Endothelial cell of umbilical vein (primary cell): ENCODE results near the gene SLC6A6. TPM values are rescaled to one million over a fixed set of nuclear protein-coding genes. Genes with fewer than 3 reads are reported as not detected.

Source experiments
- BruUV-seq: library from RNA; stranded (reverse); fragments of 400-500 nt; replicated peaks from 2 replicates; lab custom pipeline; 2021; lab: Mats Ljungman, UMichigan
- CTCF ChIA-PET: fragments of 300-600, 350-600 bp; sonication (Branson Sonifier 250); formaldehyde crosslinking; loops from one replicate; lab custom pipeline; 2021; ENCODE audit warnings: antibody characterized with exemption, inconsistent platforms; lab: Charles Lee
- POLR2A ChIA-PET: fragments of 300-600, 350-600 bp; sonication (Branson Sonifier 250); formaldehyde crosslinking; loops from one replicate; lab custom pipeline; 2021; ENCODE audit warnings: antibody characterized with exemption, inconsistent platforms; lab: Charles Lee
- DNase-seq: peaks from one replicate; pipeline ENCODE4 v3.0.0-alpha.2; 2011; ENCODE audit warnings: low read depth, low spot score
- FAIRE-seq: peaks from 2 replicates; lab custom pipeline; 2011; peaks lifted over from hg19 to GRCh38; lab: Jason Lieb, UNC
- H2AFZ ChIP-seq: 2 replicates; pipeline ENCODE4 v1.6.0; 2012; ENCODE audit warnings: low read depth, low read length, control low read depth, inconsistent platforms
- H3K27ac ChIP-seq: 2 replicates; pipeline ENCODE4 v1.5.1; 2011; ENCODE audit warnings: low read depth, mild to moderate bottlenecking, control low read depth, low read length, moderate library complexity; ENCODE audit not compliant: insufficient read depth
- H3K27me3 ChIP-seq, 2 experiments: 2 replicates each; pipeline versions ENCODE4 v1.6.0 to v1.6.1; 2011; ENCODE audit warnings: low read length in 2 of 2, mixed read lengths in 1 of 2; ENCODE audit not compliant: control insufficient read depth in 2 of 2, insufficient read depth in 2 of 2
- H3K36me3 ChIP-seq, 2 experiments: 2 replicates in 1 of 2; 3 replicates in 1 of 2; pipeline ENCODE4 v1.5.1; 2011; ENCODE audit warnings: low read length in 2 of 2, mild to moderate bottlenecking in 1 of 2, moderate library complexity in 1 of 2; ENCODE audit not compliant: control insufficient read depth in 2 of 2, insufficient read depth in 2 of 2; ENCODE audit errors: extremely low read depth in 1 of 2
- H3K4me1 ChIP-seq: 3 replicates; pipeline ENCODE4 v1.5.1; 2011; ENCODE audit warnings: mild to moderate bottlenecking, low read length; ENCODE audit not compliant: control insufficient read depth, insufficient read depth; ENCODE audit errors: extremely low read depth
- H3K4me2 ChIP-seq: 2 replicates; pipeline ENCODE4 v1.6.1; 2011; ENCODE audit warnings: low read length, control low read depth, mixed read lengths; ENCODE audit not compliant: insufficient read depth
- H3K4me3 ChIP-seq, 3 experiments: fragments of 200-600 bp in 1 of 3; sonication (generic), shearing (Covaris generic) in 1 of 3; replicated peaks in 1 of 3; 2 replicates each; pipeline ENCODE4 v1.5.1; 2011 to 2016; ENCODE audit warnings: control low read depth in 3 of 3, low read length in 3 of 3, mild to moderate bottlenecking in 2 of 3, inconsistent platforms in 1 of 3, low read depth in 1 of 3, moderate library complexity in 1 of 3; ENCODE audit not compliant: insufficient read depth in 1 of 3
- H3K79me2 ChIP-seq: 2 replicates; pipeline ENCODE4 v1.6.0; 2012; ENCODE audit warnings: low read length, inconsistent platforms; ENCODE audit not compliant: control insufficient read depth, insufficient read depth
- H3K9ac ChIP-seq: replicated peaks from 2 replicates; pipeline ENCODE3; 2011; ENCODE audit warnings: low read length, control low read depth; ENCODE audit not compliant: insufficient read depth; ENCODE audit errors: extremely low read depth
- H3K9me1 ChIP-seq: replicated peaks from 3 replicates; pipeline ENCODE4 v1.6.0; 2011; ENCODE audit warnings: mild to moderate bottlenecking, low read length; ENCODE audit not compliant: control insufficient read depth, insufficient read depth; ENCODE audit errors: extremely low read depth
- H3K9me3 ChIP-seq: replicated peaks from 2 replicates; pipeline ENCODE4 v1.5.1; 2012; ENCODE audit warnings: low read length, inconsistent platforms; ENCODE audit not compliant: control insufficient read depth, insufficient read depth
- H4K20me1 ChIP-seq: replicated peaks from 2 replicates; pipeline ENCODE3; 2011; ENCODE audit warnings: mild to moderate bottlenecking, low read length; ENCODE audit not compliant: control insufficient read depth, insufficient read depth; ENCODE audit errors: extremely low read depth
- CTCF ChIP-seq, 2 donors: IDR thresholded peaks; 1 replicate in 1 of 2; 2 replicates in 1 of 2; pipeline ENCODE4 v1.5.1; 2011; ENCODE audit warnings: low read length in 2 of 2, mild to moderate bottlenecking in 2 of 2, moderate library complexity in 2 of 2, control low read depth in 1 of 2, inconsistent platforms in 1 of 2, low read depth in 1 of 2; ENCODE audit not compliant: insufficient read depth in 1 of 2; ENCODE audit errors: extremely low read depth in 1 of 2
- EZH2 ChIP-seq: IDR thresholded peaks from 2 replicates; pipeline ENCODE4 v1.6.1; 2012; ENCODE audit warnings: borderline replicate concordance, low read depth, mild to moderate bottlenecking, moderate library complexity, low read length, inconsistent platforms; ENCODE audit not compliant: severe bottlenecking
- FOS ChIP-seq: IDR thresholded peaks from 2 replicates; pipeline ENCODE4 v1.6.1; 2011; ENCODE audit warnings: mild to moderate bottlenecking, low read length, moderate library complexity, borderline replicate concordance; ENCODE audit not compliant: insufficient read depth
- GATA2 ChIP-seq: IDR thresholded peaks from 2 replicates; pipeline ENCODE4 v1.7.0; 2011; ENCODE audit warnings: low read depth, mild to moderate bottlenecking, moderate library complexity, mixed read lengths, low read length; ENCODE audit not compliant: insufficient read length, insufficient read depth
- JUN ChIP-seq: IDR thresholded peaks from 2 replicates; pipeline ENCODE4 v1.6.1; 2011; ENCODE audit warnings: borderline replicate concordance, low read depth; ENCODE audit not compliant: insufficient read length, insufficient read depth
- MAX ChIP-seq: IDR thresholded peaks from 2 replicates; pipeline ENCODE4 v1.6.1; 2011; ENCODE audit not compliant: insufficient read depth, insufficient read length
- MYC ChIP-seq: IDR thresholded peaks from one replicate; pipeline ENCODE4 v1.6.1; 2011; ENCODE audit warnings: mild to moderate bottlenecking, low read depth, low read length
- POLR2A ChIP-seq: IDR thresholded peaks from 2 replicates; pipeline ENCODE4 v1.6.1; 2012; ENCODE audit warnings: low read depth, mild to moderate bottlenecking, control low read depth, low read length
- POLR2AphosphoS5 ChIP-seq: IDR thresholded peaks from 2 replicates; pipeline ENCODE4 v1.6.1; 2012; ENCODE audit warnings: low read depth, mild to moderate bottlenecking, control low read depth, low read length, moderate library complexity; ENCODE audit not compliant: insufficient read depth
- dilution Hi-C: fragments of 300-500 bp; cut with MboI; formaldehyde crosslinking; loops from one replicate; pipeline ENCODE4 v1.15.0; 2019; ENCODE audit warnings: low sequenced_read_pairs; ENCODE audit not compliant: extremely low pct_ligation_motif_present
- intact Hi-C: fragments of 100-400 bp; cut with micrococcal nuclease; formaldehyde crosslinking; loops from one replicate; pipeline ENCODE4 v1.10.0; 2022
- polyA plus RNA-seq, 4 experiments: library from polyadenylated mRNA; depleted of rRNA in 3 of 4; stranded (reverse) in 3 of 4; unstranded in 1 of 4; fragments of >200 nt; gene quantifications; 2 replicates each; pipeline versions ENCODE4 v1.2.1 to v1.2.3, GENCODE V29; 2011 to 2012; ENCODE audit warnings: missing spikeins in 1 of 4
- total RNA-seq: library from RNA; stranded (reverse); gene quantifications from 2 replicates; pipeline ENCODE4 v1.2.3, GENCODE V29; 2021

Gene SLC6A6
- total and polyA plus RNA-seq, 2 donors (not counting 3 experiments of a cell fraction or from before 2014, with no cell fraction given): 25.7 to 38.0 TPM

- Histone ChIP-seq H4K20me1 (no peaks in the 10 kb centered on the region), H3K4me3 (no peak overlapping the region), H2AFZ (no peak overlapping the region), H3K4me2 (no peak overlapping the region), H3K9me1 (no peaks in the 10 kb centered on the region), H3K4me1 (no peaks in the 10 kb centered on the region), H3K79me2 (no peaks in the 10 kb centered on the region), H3K27ac (no peak overlapping the region), H3K27me3 (peaks cover 0 to 1% of the 10 kb centered on the region in 2 experiments), H3K9me3 (no peaks in the 10 kb centered on the region), H3K36me3 (no peaks in the 10 kb centered on the region), H3K9ac (no peak overlapping the region)
- POLR2A ChIA-PET: no interaction called here
- dilution Hi-C loops: no loop called here
- DNase-seq (no peak), FAIRE-seq (no peak)
- TF ChIP-seq GATA2 (no peak), FOS (no peak), POLR2A (no peak), POLR2AphosphoS5 (no peak), CTCF (IDR thresholded peaks at IDR 0.05; ENCODE audit: extremely low read depth in 1 of 2, insufficient read depth in 1 of 2, low read depth in 1 of 2, low read length in 2 of 2) (no peak), JUN (no peak), EZH2 (no peak), MAX (no peak), MYC (no peak)
- CTCF ChIA-PET: no interaction called here
- intact Hi-C loops: no loop called here
- BruUV-seq: no TSS peak
Observed at GRCh38 chr3:14524311-14524711, 121.9 kb downstream of the SLC6A6 start.
